Immature natural killer cell (primary cell): ENCODE results near the gene PDF. TPM values are rescaled to one million over a fixed set of nuclear protein-coding genes. Genes with fewer than 3 reads are reported as not detected.

Experiments
- DNase-seq, 3 donors: peaks; one replicate each; pipeline ENCODE4 v3.0.0; 2022; ENCODE audit warnings: mixed read lengths in 1 of 3
- H3K27ac Mint-ChIP-seq, 6 donors: one replicate each; pipeline ENCODE4 v1.8.0; 2020; ENCODE audit warnings: mixed read lengths in 6 of 6, mild to moderate bottlenecking in 5 of 6, inconsistent platforms in 4 of 6, moderate library complexity in 3 of 6
- H3K27me3 Mint-ChIP-seq, 3 donors: one replicate each; pipeline ENCODE4 v1.8.0; 2020 to 2021; ENCODE audit warnings: low read depth in 3 of 3, mild to moderate bottlenecking in 3 of 3, mixed read lengths in 3 of 3, moderate library complexity in 3 of 3, inconsistent platforms in 1 of 3
- H3K36me3 Mint-ChIP-seq, 3 donors: one replicate each; pipeline ENCODE4 v1.8.0; 2020; ENCODE audit warnings: mixed read lengths in 3 of 3, inconsistent platforms in 2 of 3, mild to moderate bottlenecking in 2 of 3
- H3K4me1 Mint-ChIP-seq, 2 donors: one replicate each; pipeline ENCODE4 v1.8.0; 2020; ENCODE audit warnings: inconsistent platforms in 2 of 2, mild to moderate bottlenecking in 2 of 2, mixed read lengths in 2 of 2, moderate library complexity in 1 of 2
- H3K4me3 Mint-ChIP-seq, 5 donors: one replicate each; pipeline ENCODE4 v1.8.0; 2020; ENCODE audit warnings: mild to moderate bottlenecking in 5 of 5, mixed read lengths in 5 of 5, inconsistent platforms in 3 of 5, moderate library complexity in 3 of 5
- H3K9me3 Mint-ChIP-seq, 6 donors: one replicate each; pipeline ENCODE4 v1.8.0; 2020; ENCODE audit warnings: mild to moderate bottlenecking in 6 of 6, mixed read lengths in 6 of 6, inconsistent platforms in 4 of 6, moderate library complexity in 3 of 6
- polyA plus RNA-seq, 3 donors: library from polyadenylated mRNA; unstranded; fragments of 300-500 nt; fragmentation: Illumina TruSeq; gene quantifications; one replicate each; pipeline ENCODE4 v1.2.3, GENCODE V29; 2021

PDF gene
- polyA plus RNA-seq, 3 donors from 2014 or later: 6.3 to 10.0 (median 6.3) TPM

GRCh38 chr16:69351309-69352027 is 21.1 kb upstream of the PDF start, which contains the start of gene TMED6:
TSS of gene TMED6 (minus strand) at chr16:69351786. CDS start at chr16:69351753, 33 bp downstream.
- peaks cover 9 to 18% (median 9%) of the 10 kb centered on the region in 3 donors for H3K36me3 Mint-ChIP-seq
- no peaks in the 10 kb centered on the region for H3K9me3 Mint-ChIP-seq
- H3K27me3 Mint-ChIP-seq: peaks cover 0 to 2% (median 0%) of the 10 kb centered on the region in 3 donors
- H3K4me3 Mint-ChIP-seq: no peak within 1 kb of the TSS
- H3K4me1 Mint-ChIP-seq: peaks cover 2 to 6% of the 10 kb centered on the region in 2 donors
- DNase-seq: no peak
- H3K27ac Mint-ChIP-seq: peak within 1 kb of the TSS in 2 of 6 donors; percentile 23 to 24

GRCh38 chr16:69350536-69351133 is 20.2 kb upstream of the PDF start:
- peaks cover 0 to 2% (median 0%) of the 10 kb centered on the region in 3 donors for H3K27me3 Mint-ChIP-seq
- no peak overlapping the region for H3K4me3 Mint-ChIP-seq
- no peaks in the 10 kb centered on the region for H3K9me3 Mint-ChIP-seq
- DNase-seq: no peak
- H3K27ac Mint-ChIP-seq: no peak overlapping the region
- peaks cover 8 to 13% of the 10 kb centered on the region in 2 donors for H3K4me1 Mint-ChIP-seq
- H3K36me3 Mint-ChIP-seq: peaks cover 7 to 15% (median 9%) of the 10 kb centered on the region in 3 donors

DNA sequence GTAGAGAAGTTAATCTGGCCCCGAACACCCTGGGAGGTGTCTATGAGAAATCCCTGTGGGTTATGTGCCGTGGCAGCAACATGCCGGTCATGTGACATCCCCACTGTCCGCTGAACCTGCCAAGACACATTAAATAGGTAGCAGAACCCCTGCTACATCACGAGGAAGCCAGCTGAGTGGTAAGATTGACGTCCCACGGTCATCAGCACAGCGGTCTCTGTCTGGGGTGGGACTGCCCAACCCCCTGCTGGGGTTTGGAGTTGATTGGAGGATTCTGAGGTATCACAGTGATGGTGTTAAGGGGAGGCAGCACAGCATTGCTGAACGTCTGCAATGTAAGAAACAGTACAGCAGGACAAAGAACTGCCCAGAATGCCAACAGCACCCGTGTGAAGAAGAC is 19.1 kb upstream of the PDF start:
- Mint-ChIP-seq H3K36me3 (peaks cover 4 to 10% (median 9%) of the 10 kb centered on the region in 3 donors), H3K9me3 (no peaks in the 10 kb centered on the region), H3K4me1 (peaks cover 11 to 15% of the 10 kb centered on the region in 2 donors), H3K27me3 (no peaks in the 10 kb centered on the region), H3K27ac (peak overlapping the region in 1 of 6 donors; percentile 21), H3K4me3 (no peak overlapping the region)
- no peak for DNase-seq

DNA sequence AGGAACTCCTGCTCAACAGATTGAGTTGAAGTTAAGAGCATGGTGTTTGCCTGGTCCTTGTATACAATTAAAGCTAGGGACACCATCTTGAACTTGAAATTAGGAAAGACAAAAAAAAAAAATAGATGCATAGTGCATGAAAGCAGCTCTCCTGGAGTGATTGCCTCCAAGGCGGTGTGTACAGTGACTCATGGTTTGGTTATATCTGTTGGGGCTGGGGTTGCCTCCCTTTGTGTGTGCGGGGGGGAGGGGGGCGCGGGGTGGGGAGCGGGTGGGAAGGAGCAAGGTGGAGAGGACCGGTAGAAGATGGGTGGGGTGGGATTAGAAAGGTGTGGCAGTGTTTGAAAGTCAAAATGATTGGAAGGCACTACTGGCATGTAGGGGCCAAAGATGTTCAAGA is 17.8 kb upstream of the PDF start:
- Mint-ChIP-seq H3K27ac (no peak overlapping the region), H3K4me3 (no peak overlapping the region), H3K4me1 (peaks cover 11 to 17% of the 10 kb centered on the region in 2 donors), H3K9me3 (no peaks in the 10 kb centered on the region), H3K36me3 (peaks cover 2 to 13% (median 7%) of the 10 kb centered on the region in 3 donors), H3K27me3 (no peaks in the 10 kb centered on the region)
- DNase-seq: no peak

DNA sequence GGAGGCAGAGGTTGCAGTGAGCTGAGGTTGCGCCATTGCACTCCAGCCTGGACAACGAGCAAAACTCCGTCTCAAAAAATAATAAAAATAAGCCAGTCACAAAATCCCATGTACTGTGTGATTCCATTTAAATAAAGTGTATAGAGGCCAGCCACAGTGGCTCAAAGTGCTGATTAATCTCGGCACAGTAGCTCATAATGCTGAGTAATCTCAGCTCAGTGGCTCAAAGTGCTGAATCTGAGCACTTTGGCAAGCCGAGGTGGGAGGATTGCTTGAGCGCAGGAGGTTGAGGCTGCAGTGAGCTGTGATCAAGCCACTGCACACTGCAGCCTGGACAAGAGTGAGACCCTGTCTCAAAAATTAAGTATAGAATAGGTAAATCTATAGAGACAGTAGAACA is 16.3 kb upstream of the PDF start:
- H3K4me1 Mint-ChIP-seq: peaks cover 11 to 24% of the 10 kb centered on the region in 2 donors
- H3K27ac Mint-ChIP-seq: peak overlapping the region in 2 of 6 donors; percentile 62 to 78
- no peak overlapping the region for H3K4me3 Mint-ChIP-seq
- H3K27me3 Mint-ChIP-seq: peaks cover 0 to 1% (median 0%) of the 10 kb centered on the region in 3 donors
- no peaks in the 10 kb centered on the region for H3K9me3 Mint-ChIP-seq
- peaks cover under 1 to 12% (median under 1%) of the 10 kb centered on the region in 3 donors for H3K36me3 Mint-ChIP-seq
- DNase-seq: no peak

DNA sequence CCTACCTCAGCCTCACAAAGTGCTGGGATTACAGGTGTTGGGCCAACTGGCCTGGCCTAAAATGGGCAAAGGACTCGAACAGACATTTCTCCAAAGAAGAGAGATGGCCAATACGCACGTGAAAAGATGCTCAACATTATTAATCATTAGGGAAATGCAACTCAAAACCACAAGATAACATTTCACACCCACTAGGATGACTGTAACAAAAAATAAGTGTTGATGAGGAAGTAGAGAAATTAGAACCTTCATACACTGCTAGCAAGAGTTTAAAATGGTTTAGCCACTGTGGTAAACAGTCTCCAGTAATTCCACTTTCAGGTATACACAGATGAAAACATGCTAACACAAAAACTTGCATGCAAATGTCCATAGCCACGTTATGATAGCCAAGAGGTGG is 15.5 kb upstream of the PDF start:
- H3K9me3 Mint-ChIP-seq: no peaks in the 10 kb centered on the region
- DNase-seq: peak in 1 of 3 donors; percentile 19
- H3K27ac Mint-ChIP-seq: peak overlapping the region in 5 of 6 donors; percentile 26 to 79 (median 59)
- peaks cover 0 to 1% (median 0%) of the 10 kb centered on the region in 3 donors for H3K27me3 Mint-ChIP-seq
- peak overlapping the region in 3 of 5 donors; percentile 17 to 63 (median 39) for H3K4me3 Mint-ChIP-seq
- H3K36me3 Mint-ChIP-seq: peaks cover 0 to 9% (median 4%) of the 10 kb centered on the region in 3 donors
- peaks cover 18 to 32% of the 10 kb centered on the region in 2 donors for H3K4me1 Mint-ChIP-seq

- Mint-ChIP-seq H3K36me3 (peaks cover 4 to 9% (median 7%) of the 10 kb centered on the region in 3 donors), H3K27ac (no peak overlapping the region), H3K9me3 (no peaks in the 10 kb centered on the region), H3K4me3 (no peak overlapping the region), H3K4me1 (peaks cover 33 to 49% of the 10 kb centered on the region in 2 donors), H3K27me3 (peaks cover 0 to 1% (median 1%) of the 10 kb centered on the region in 3 donors)
- DNase-seq: no peak
Measured at GRCh38 chr16:69344171-69344570, 13.8 kb upstream of the PDF start.

- H3K36me3 Mint-ChIP-seq: peaks cover 11 to 13% (median 12%) of the 10 kb centered on the region in 3 donors
- H3K4me3 Mint-ChIP-seq: peak overlapping the region; percentile 97 to 100 (median 98)
- peaks cover 0 to 1% (median 1%) of the 10 kb centered on the region in 3 donors for H3K27me3 Mint-ChIP-seq
- no peaks in the 10 kb centered on the region for H3K9me3 Mint-ChIP-seq
- peak overlapping the region; percentile 86 to 99 (median 97) for H3K27ac Mint-ChIP-seq
- peaks cover 47 to 65% of the 10 kb centered on the region in 2 donors for H3K4me1 Mint-ChIP-seq
- DNase-seq: peak in 1 of 3 donors; percentile 11
Measured at GRCh38 chr16:69340095-69340644, 9.8 kb upstream of the PDF start.

DNA sequence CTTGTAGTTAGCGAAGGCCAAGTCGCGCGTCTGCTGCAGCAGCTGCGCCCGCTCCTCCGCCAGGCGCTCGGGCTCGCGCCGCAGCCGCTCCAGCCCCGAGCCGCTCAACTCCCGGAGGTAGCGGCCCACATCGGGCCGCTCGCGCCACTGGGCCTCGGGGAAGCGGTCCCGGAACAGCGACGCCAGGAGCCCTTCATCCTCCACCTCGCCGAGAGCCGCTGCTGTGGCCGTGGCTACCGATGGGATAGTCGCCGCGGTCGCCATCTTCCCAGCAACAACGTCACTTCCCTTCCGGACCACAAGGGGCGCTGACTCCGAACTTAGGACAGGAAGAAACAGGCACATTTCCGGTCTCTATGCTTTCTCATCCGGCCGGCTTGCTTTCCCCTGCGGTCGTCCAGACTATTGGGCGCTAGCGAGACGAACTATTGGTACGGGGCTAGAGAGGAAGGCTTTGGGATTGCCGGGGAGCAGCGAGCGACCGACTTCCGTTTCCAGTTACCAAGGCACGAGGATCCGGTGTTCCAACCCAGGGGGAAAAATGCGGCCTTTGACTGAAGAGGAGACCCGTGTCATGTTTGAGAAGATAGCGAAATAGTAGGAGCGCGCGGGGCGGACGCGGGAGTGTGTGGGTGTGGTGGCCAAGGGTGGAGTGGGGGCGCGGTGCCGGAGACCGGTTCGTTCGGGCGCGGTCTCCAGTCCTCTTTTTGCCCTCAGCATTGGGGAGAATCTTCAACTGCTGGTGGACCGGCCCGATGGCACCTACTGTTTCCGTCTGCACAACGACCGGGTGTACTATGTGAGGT is 9.1 kb upstream of the PDF start, which contains the start of the genes COG8 and NIP7:
COG8 (minus strand) TSS at position 276 of the 806 bp plus-strand sequence; CDS start at position 264, 12 bp downstream.
NIP7 (plus strand) TSS at position 484 of the 806 bp plus-strand sequence; CDS start at position 542, 58 bp downstream.
- Mint-ChIP-seq H3K4me1 (peaks cover 45 to 65% of the 10 kb centered on the region in 2 donors), H3K27ac (peak within 1 kb of the TSS; percentile 86 to 99 (median 97)), H3K27me3 (peaks cover 0 to 1% (median 1%) of the 10 kb centered on the region in 3 donors), H3K36me3 (peaks cover 12 to 17% (median 15%) of the 10 kb centered on the region in 3 donors), H3K4me3 (peak within 1 kb of the TSS; percentile 97 to 100 (median 98)), H3K9me3 (no peaks in the 10 kb centered on the region)
- DNase-seq: peak; percentile 91 to 92 (median 91)

DNA sequence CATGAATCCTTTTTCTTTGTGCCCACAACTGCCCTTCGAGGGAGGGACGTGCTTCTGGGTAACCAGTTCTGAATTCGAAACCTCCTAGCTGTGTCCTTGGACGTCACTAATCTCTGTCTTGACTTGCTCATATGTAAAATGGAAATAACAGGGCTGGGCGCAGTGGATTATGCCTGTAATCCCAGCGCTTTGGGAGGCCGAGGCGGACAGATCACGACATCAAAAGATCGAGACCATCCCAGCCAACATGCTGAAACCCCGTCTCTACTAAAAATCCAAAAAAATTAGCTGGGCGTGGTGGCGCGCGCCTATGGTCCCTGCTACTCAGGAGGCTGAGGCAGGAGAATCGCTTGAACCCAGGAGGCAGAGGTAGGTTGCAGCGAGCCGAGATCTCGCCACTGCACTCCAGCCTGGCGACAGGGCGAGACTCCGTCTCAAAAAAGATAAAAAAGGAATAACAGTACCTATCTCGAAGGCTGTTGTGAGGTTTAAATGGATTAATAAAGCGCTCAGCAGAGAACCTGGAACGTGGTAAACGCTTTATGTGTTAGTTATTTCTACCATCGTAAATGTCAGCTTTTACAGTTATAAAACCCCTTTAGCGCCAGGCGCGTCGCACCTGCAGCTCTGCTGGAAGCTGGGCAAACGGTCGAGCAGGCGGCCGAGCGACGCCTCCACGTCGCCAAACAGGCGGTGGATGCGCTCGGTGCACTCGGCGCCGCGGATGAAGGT is 8.3 kb upstream of the PDF start:
- DNase-seq: no peak
- Mint-ChIP-seq H3K27ac (peak overlapping the region; percentile 81 to 97 (median 86)), H3K4me1 (peaks cover 45 to 65% of the 10 kb centered on the region in 2 donors), H3K4me3 (peak overlapping the region; percentile 97 to 100 (median 98)), H3K36me3 (peaks cover 12 to 20% (median 17%) of the 10 kb centered on the region in 3 donors), H3K27me3 (peaks cover 0 to 4% (median 1%) of the 10 kb centered on the region in 3 donors), H3K9me3 (no peaks in the 10 kb centered on the region)

DNA sequence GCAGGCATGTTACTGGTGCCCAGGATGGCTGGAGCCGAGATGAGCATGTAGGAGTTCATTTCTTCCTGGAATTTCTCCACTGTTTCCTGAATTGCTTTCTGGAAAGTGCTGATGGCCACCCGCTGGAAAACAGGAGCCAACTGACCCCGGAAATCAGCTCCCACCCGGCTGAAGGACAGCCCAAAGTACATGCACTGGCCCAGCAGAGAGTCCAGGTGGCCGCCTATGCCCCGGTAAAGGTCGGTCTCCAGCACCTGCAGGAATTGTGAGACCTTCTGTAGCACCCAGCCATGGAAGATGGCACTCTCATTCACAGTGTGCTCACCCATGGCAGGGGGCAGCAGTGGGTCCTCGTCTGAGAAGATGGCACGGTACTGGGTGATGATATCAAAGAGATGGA is 4.3 kb upstream of the PDF start:
- no peak for DNase-seq
- Mint-ChIP-seq H3K27ac (no peak overlapping the region), H3K36me3 (peaks cover 11 to 22% (median 19%) of the 10 kb centered on the region in 3 donors), H3K4me1 (peaks cover 33 to 36% of the 10 kb centered on the region in 2 donors), H3K4me3 (peak overlapping the region in 1 of 5 donors; percentile 21), H3K9me3 (no peaks in the 10 kb centered on the region), H3K27me3 (peaks cover 0 to 3% (median 3%) of the 10 kb centered on the region in 3 donors)
